Measurements from ENCODE around the gene KLF13. TPM values are rescaled to one million over a fixed set of nuclear protein-coding genes. Genes with fewer than 3 reads are reported as not detected.

Gene KLF13
- total RNA-seq, 3 donors from 2014 or later (not counting 1 experiment from before 2014, with no cell fraction given) = 277 to 328 (median 300) TPM

- H3K9me3 Mint-ChIP-seq = peaks cover 0 to 3% of the 10 kb centered on the region in 2 donors
- peaks cover 35% of the 10 kb centered on the region for H3K36me3 ChIP-seq (ENCODE audit: control insufficient read depth, insufficient read depth, low read length)
- peaks cover 13% of the 10 kb centered on the region for H3K36me3 Mint-ChIP-seq
- DNase-seq (no peak), ATAC-seq (no peak)
- no peak overlapping the region for H3K4me3 ChIP-seq (ENCODE audit: low read length)
- no peak for TF ChIP-seq CTCF (IDR thresholded peaks at IDR 0.05)
- H3K27me3 Mint-ChIP-seq (ENCODE audit: low read depth in 2 of 2) = no peaks in the 10 kb centered on the region
- intact Hi-C loops (cut with micrococcal nuclease) = no loop called here
- H3K27me3 ChIP-seq (ENCODE audit: control insufficient read depth, insufficient read depth, low read length) = no peaks in the 10 kb centered on the region
- peaks cover 94% of the 10 kb centered on the region for H3K4me1 ChIP-seq (ENCODE audit: control insufficient read depth, insufficient read depth, low read length)
- H3K27ac ChIP-seq (ENCODE audit: low read length) = no peak overlapping the region
- peak overlapping the region; percentile 88 to 96 for H3K27ac Mint-ChIP-seq
- 91% methylated on average over 38 of the region's 38 CpGs for whole genome bisulfite sequencing (ENCODE audit: insufficient coverage)
- peaks cover 62 to 94% of the 10 kb centered on the region in 2 donors for H3K4me1 Mint-ChIP-seq
- H3K4me3 Mint-ChIP-seq = peak overlapping the region; percentile 31
- H3K9me3 ChIP-seq (ENCODE audit: control insufficient read depth, insufficient read depth, low read length) = no peaks in the 10 kb centered on the region
These were observed 45.0 kb downstream of the KLF13 start for GRCh38 chr15:31371520-31372240.

- Histone ChIP-seq H3K27ac (ENCODE audit: low read length) (no peak overlapping the region), H3K27me3 (ENCODE audit: control insufficient read depth, insufficient read depth, low read length) (no peaks in the 10 kb centered on the region), H3K4me1 (ENCODE audit: control insufficient read depth, insufficient read depth, low read length) (peaks cover 90% of the 10 kb centered on the region), H3K4me3 (ENCODE audit: low read length) (no peak overlapping the region), H3K9me3 (ENCODE audit: control insufficient read depth, insufficient read depth, low read length) (no peaks in the 10 kb centered on the region), H3K36me3 (ENCODE audit: control insufficient read depth, insufficient read depth, low read length) (peaks cover 35% of the 10 kb centered on the region)
- H3K27me3 Mint-ChIP-seq (ENCODE audit: low read depth in 2 of 2) = no peaks in the 10 kb centered on the region
- peaks cover 13% of the 10 kb centered on the region for H3K36me3 Mint-ChIP-seq
- peak overlapping the region; percentile 52 for H3K4me3 Mint-ChIP-seq
- WGBS (ENCODE audit: insufficient coverage) = 83% methylated on average over 14 of the region's 14 CpGs
- peaks cover 57 to 92% of the 10 kb centered on the region in 2 donors for H3K4me1 Mint-ChIP-seq
- peaks cover 0 to 3% of the 10 kb centered on the region in 2 donors for H3K9me3 Mint-ChIP-seq
- no peak for TF ChIP-seq CTCF (IDR thresholded peaks at IDR 0.05)
- peak overlapping the region; percentile 73 to 88 for H3K27ac Mint-ChIP-seq
- DNase-seq (no peak), ATAC-seq (no peak)
- intact Hi-C loops (cut with micrococcal nuclease) = no loop called here
These were observed 46.0 kb downstream of the KLF13 start for GRCh38 chr15:31372635-31373091.

GRCh38 chr15:31373096-31373865, 46.6 kb downstream of the KLF13 start:
- Mint-ChIP-seq H3K9me3 (peaks cover 0 to 3% of the 10 kb centered on the region in 2 donors), H3K27me3 (ENCODE audit: low read depth in 2 of 2) (no peaks in the 10 kb centered on the region), H3K4me3 (no peak overlapping the region), H3K36me3 (peaks cover 13% of the 10 kb centered on the region), H3K4me1 (peaks cover 55 to 92% of the 10 kb centered on the region in 2 donors), H3K27ac (peak overlapping the region; percentile 73 to 88)
- Histone ChIP-seq H3K4me3 (ENCODE audit: low read length) (no peak overlapping the region), H3K27me3 (ENCODE audit: control insufficient read depth, insufficient read depth, low read length) (no peaks in the 10 kb centered on the region), H3K9me3 (ENCODE audit: control insufficient read depth, insufficient read depth, low read length) (no peaks in the 10 kb centered on the region), H3K27ac (ENCODE audit: low read length) (no peak overlapping the region), H3K4me1 (ENCODE audit: control insufficient read depth, insufficient read depth, low read length) (peaks cover 90% of the 10 kb centered on the region), H3K36me3 (ENCODE audit: control insufficient read depth, insufficient read depth, low read length) (peaks cover 42% of the 10 kb centered on the region)
- intact Hi-C loops (cut with micrococcal nuclease) = no loop called here
- TF ChIP-seq CTCF (IDR thresholded peaks at IDR 0.05) = no peak
- 91% methylated on average over 23 of the region's 23 CpGs for WGBS (ENCODE audit: insufficient coverage)
- ATAC-seq = no peak
- no peak for DNase-seq

Measured in natural killer cell (primary cell).